Effector memory CD4-positive, alpha-beta T cell (primary cell): ENCODE measurements around the gene SEMA4C.

ENCODE experiments used
- DNase-seq, 3 donors: peaks; one replicate each; pipeline ENCODE4 v3.0.0-alpha.2; 2020
- H3K27ac ChIP-seq: 2 replicates; pipeline ENCODE4 v1.7.0; 2013; ENCODE audit warnings: mild to moderate bottlenecking, low read length, moderate library complexity; ENCODE audit not compliant: insufficient read depth, poor library complexity, severe bottlenecking
- H3K27me3 ChIP-seq: replicated peaks from 2 replicates; pipeline ENCODE4 v1.7.0; 2013; ENCODE audit warnings: mild to moderate bottlenecking, low read length; ENCODE audit not compliant: insufficient read depth, control insufficient read depth, poor library complexity, severe bottlenecking
- H3K36me3 ChIP-seq: 2 replicates; pipeline ENCODE4 v1.7.0; 2013; ENCODE audit warnings: mild to moderate bottlenecking, low read length, moderate library complexity; ENCODE audit not compliant: control insufficient read depth, insufficient read depth
- H3K4me1 ChIP-seq: 2 replicates; pipeline ENCODE4 v1.7.0; 2013; ENCODE audit warnings: low read length, mild to moderate bottlenecking; ENCODE audit not compliant: control insufficient read depth, insufficient read depth, poor library complexity, severe bottlenecking
- H3K4me3 ChIP-seq: 2 replicates; pipeline ENCODE4 v1.7.0; 2013; ENCODE audit warnings: low read length, low read depth, mild to moderate bottlenecking; ENCODE audit not compliant: insufficient read depth, poor library complexity, severe bottlenecking
- H3K9me3 ChIP-seq: 2 replicates; pipeline ENCODE4 v1.7.0; 2013; ENCODE audit warnings: mild to moderate bottlenecking, low read length, moderate library complexity; ENCODE audit not compliant: control insufficient read depth

SEMA4C gene

GRCh38 chr2:96873651-96874096 lies 3.8 kb upstream of the SEMA4C start:
- H3K27me3 ChIP-seq = no peaks in the 10 kb centered on the region
- peak overlapping the region; percentile 33 for H3K27ac ChIP-seq
- no peak overlapping the region for H3K4me3 ChIP-seq
- H3K4me1 ChIP-seq = peaks cover 25% of the 10 kb centered on the region
- H3K36me3 ChIP-seq = no peaks in the 10 kb centered on the region
- DNase-seq = no peak
- H3K9me3 ChIP-seq = no peaks in the 10 kb centered on the region

- Histone ChIP-seq H3K27me3 (no peaks in the 10 kb centered on the region), H3K4me1 (peaks cover 32% of the 10 kb centered on the region), H3K9me3 (no peaks in the 10 kb centered on the region), H3K27ac (no peak overlapping the region), H3K36me3 (no peaks in the 10 kb centered on the region), H3K4me3 (no peak overlapping the region)
- DNase-seq = no peak
These were observed 2.9 kb upstream of the SEMA4C start for GRCh38 chr2:96872591-96873349.

GRCh38 chr2:96870626-96871255 lies 861 bp upstream of the SEMA4C start:
- H3K36me3 ChIP-seq = peaks cover 12% of the 10 kb centered on the region
- H3K4me1 ChIP-seq = peaks cover 45% of the 10 kb centered on the region
- no peaks in the 10 kb centered on the region for H3K27me3 ChIP-seq
- peak; percentile 57 to 64 (median 60) for DNase-seq
- H3K27ac ChIP-seq = peak overlapping the region; percentile 81
- H3K4me3 ChIP-seq = peak overlapping the region; percentile 96
- no peaks in the 10 kb centered on the region for H3K9me3 ChIP-seq

GRCh38 chr2:96869281-96869821 lies 529 bp downstream of the SEMA4C start:
- peaks cover 26% of the 10 kb centered on the region for H3K36me3 ChIP-seq
- no peaks in the 10 kb centered on the region for H3K27me3 ChIP-seq
- H3K4me3 ChIP-seq = peak overlapping the region; percentile 96
- H3K27ac ChIP-seq = peak overlapping the region; percentile 81
- H3K9me3 ChIP-seq = no peaks in the 10 kb centered on the region
- peaks cover 44% of the 10 kb centered on the region for H3K4me1 ChIP-seq
- no peak for DNase-seq

- peak; percentile 26 to 53 (median 35) for DNase-seq
- Histone ChIP-seq H3K9me3 (no peaks in the 10 kb centered on the region), H3K27me3 (no peaks in the 10 kb centered on the region), H3K4me3 (peak overlapping the region; percentile 96), H3K4me1 (peaks cover 41% of the 10 kb centered on the region), H3K36me3 (peaks cover 32% of the 10 kb centered on the region), H3K27ac (peak overlapping the region; percentile 81)
These were observed 1.2 kb downstream of the SEMA4C start for GRCh38 chr2:96868555-96869280.

- DNase-seq = peak in 1 of 3 donors; percentile 23
- H3K4me1 ChIP-seq = peaks cover 35% of the 10 kb centered on the region
- H3K36me3 ChIP-seq = peaks cover 39% of the 10 kb centered on the region
- H3K27me3 ChIP-seq = no peaks in the 10 kb centered on the region
- H3K27ac ChIP-seq = peak overlapping the region; percentile 81
- peak overlapping the region; percentile 96 for H3K4me3 ChIP-seq
- H3K9me3 ChIP-seq = no peaks in the 10 kb centered on the region
These were observed 1.9 kb downstream of the SEMA4C start for GRCh38 chr2:96867756-96868554.

- H3K27ac ChIP-seq = peak overlapping the region; percentile 81
- H3K4me1 ChIP-seq = peaks cover 33% of the 10 kb centered on the region
- no peaks in the 10 kb centered on the region for H3K9me3 ChIP-seq
- H3K4me3 ChIP-seq = peak overlapping the region; percentile 96
- H3K27me3 ChIP-seq = no peaks in the 10 kb centered on the region
- H3K36me3 ChIP-seq = peaks cover 43% of the 10 kb centered on the region
- DNase-seq = no peak
These were observed 2.7 kb downstream of the SEMA4C start for GRCh38 chr2:96866986-96867755.

GRCh38 chr2:96866586-96866985 lies 3.3 kb downstream of the SEMA4C start:
- no peak overlapping the region for H3K4me3 ChIP-seq
- H3K27me3 ChIP-seq = no peaks in the 10 kb centered on the region
- no peak for DNase-seq
- H3K9me3 ChIP-seq = no peaks in the 10 kb centered on the region
- H3K27ac ChIP-seq = peak overlapping the region; percentile 2
- H3K36me3 ChIP-seq = peaks cover 49% of the 10 kb centered on the region
- peaks cover 33% of the 10 kb centered on the region for H3K4me1 ChIP-seq

GRCh38 chr2:96866149-96866548 lies 3.7 kb downstream of the SEMA4C start:
- no peak overlapping the region for H3K27ac ChIP-seq
- H3K36me3 ChIP-seq = peaks cover 53% of the 10 kb centered on the region
- H3K4me3 ChIP-seq = no peak overlapping the region
- no peaks in the 10 kb centered on the region for H3K27me3 ChIP-seq
- DNase-seq = no peak
- H3K9me3 ChIP-seq = no peaks in the 10 kb centered on the region
- H3K4me1 ChIP-seq = peaks cover 31% of the 10 kb centered on the region
